ENCODE results near the gene FAM83F. TPM values are rescaled to one million over a fixed set of nuclear protein-coding genes. Genes with fewer than 3 reads are reported as not detected.

Gene FAM83F
- total RNA-seq, 1 donor from 2014 or later, result 0.87 TPM

DNA sequence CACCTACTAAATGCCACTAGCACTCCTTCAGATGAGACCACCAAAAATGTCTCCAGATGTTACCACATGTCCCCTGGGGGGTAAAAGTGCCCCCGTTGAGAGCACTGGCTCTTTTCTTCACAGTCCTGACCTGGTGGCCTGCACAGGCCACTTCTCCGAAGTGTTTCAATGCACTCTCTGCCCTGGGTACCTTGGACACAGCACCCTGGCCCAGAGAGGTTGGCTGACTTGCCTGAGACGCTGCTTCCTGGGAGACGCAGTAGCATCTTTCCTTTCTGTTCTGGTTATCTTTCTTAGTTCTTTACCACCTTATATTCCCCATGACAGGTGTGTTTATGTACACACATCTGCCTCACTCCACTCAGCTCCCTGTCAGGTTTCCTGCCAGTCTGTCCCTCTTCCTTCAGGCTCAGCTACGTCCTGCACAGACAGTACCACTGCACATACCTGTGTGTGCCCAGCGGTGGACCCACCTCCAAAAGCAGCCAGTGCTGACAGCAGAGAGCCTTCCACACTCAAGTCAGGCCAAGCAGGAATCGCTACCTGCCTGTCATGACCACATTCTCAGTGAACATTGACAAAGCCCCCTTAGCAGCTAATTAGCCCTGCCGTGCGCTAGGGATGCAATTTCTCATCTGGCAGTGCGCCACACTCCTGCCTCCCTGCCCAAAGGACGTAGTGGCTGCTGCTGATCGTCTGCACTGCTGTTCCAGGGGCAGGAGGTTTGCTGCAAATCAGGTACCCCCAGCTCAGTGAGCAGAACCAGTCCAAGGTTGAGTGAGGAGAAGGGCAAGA is 39.0 kb downstream of the FAM83F start:
- DNase-seq (ENCODE audit: low spot score), result peak; percentile 76

GRCh38 chr22:40035351-40035750 is 40.6 kb downstream of the FAM83F start:
- DNase-seq (ENCODE audit: low spot score), result peak; percentile 43

DNA sequence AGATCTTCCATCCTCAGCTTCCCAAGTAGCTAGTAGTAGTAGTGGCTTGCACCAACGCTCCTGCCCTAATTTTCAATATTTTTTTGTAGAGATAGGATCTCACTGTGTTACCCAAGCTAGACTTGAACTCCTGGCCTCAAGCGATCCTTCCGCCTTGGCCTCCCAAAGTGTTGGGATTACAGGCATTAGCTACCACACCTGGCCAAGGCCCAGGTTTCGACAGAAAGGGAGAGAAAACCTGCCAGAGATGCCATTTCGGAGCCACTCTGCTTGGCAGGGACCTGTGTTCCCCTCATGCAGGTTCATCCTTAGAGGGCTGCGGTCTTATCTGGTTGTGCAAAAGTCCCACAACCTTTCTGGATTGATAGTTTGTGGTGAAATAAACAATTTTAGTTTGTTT is 41.4 kb downstream of the FAM83F start:
- DNase-seq (ENCODE audit: low spot score), result peak; percentile 41

GRCh38 chr22:40036591-40037225 is 42.0 kb downstream of the FAM83F start:
- peak; percentile 88 for DNase-seq (ENCODE audit: low spot score)

DNA sequence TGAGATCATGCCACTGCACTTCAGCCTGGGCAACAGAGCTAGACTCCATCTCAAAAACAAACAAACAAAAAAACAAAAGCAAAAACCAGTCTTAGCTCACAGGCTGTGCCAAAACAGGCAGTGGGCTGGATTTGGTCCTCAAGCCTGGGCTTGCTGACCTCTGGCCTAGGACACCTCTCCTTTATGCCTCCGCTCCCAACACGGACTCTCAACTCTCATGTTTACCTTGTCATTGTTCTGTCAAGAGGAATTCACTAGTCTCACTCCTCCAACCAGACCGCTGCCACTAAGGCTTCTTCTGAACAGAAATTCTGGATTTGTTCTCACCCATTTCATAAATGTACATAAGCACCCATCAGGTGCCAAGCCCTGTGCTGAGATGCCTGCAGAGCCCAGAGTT is 42.6 kb downstream of the FAM83F start:
- no peak for DNase-seq (ENCODE audit: low spot score)

- DNase-seq (ENCODE audit: low spot score), result no peak
Observed at GRCh38 chr22:40039482-40040115, 44.8 kb downstream of the FAM83F start.

DNA sequence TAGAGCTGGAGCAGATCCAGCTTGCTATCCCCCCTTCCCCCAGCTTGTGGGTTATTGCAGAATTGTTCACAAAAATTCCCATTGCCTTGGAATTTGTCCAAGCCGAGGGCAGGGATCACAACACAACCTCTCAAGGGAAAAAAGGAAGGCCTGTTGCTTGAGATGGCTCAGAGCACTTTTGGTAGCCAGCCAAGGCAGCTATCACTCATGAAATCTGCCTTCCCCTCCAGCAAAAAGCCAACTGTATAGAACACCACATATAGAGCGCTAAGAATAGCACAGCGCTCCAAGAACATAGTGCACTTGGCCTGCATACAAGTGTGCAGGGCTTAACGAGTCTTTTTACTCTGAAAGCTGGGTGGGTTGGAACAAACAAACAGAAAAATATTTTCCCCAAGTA is 46.2 kb downstream of the FAM83F start:
- DNase-seq (ENCODE audit: low spot score), result peak; percentile 55

DNA sequence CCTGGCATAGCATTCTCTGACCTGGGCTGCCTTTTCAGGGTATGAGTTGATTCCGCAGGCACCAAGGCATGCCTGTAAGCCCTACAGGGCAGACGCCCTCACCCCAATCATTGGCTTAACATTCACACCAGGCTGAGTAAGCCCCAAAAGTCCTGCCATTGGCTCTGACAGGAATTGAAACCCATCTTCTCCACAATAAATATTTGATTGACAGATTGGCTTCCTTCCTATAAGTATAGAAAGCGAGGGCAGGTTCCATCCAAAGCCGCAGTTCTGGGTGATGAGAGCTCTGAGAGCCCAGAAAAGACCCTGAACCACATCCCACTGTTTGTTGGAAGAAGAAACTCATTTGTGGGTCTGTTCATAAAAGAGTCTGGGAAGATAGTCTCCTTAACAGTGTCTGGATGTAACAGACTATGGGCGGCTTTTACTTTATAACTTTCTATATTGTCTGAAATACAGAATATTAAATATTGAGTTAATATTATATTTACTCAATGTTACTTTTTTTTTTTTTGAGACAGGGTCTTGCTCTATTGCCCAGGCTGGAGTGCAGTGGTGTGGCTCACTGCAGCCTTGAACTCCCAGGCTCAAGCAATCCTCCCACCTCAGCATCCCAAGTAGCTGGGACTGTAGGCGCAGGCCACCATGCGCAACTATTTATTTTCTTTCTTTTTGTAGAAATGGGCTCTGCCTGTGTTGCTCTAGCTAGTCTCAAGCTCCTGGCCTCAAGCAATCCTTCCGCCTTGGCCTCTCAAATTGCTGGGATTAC is 46.8 kb downstream of the FAM83F start:
- DNase-seq (ENCODE audit: low spot score), result no peak

GRCh38 chr22:40042312-40042711 is 47.6 kb downstream of the FAM83F start:
- DNase-seq (ENCODE audit: low spot score), result no peak

GRCh38 chr22:40043081-40043480 is 48.3 kb downstream of the FAM83F start:
- DNase-seq (ENCODE audit: low spot score), result peak; percentile 57

- no peak for DNase-seq (ENCODE audit: low spot score)
Observed at GRCh38 chr22:40043793-40044101, 49.0 kb downstream of the FAM83F start.

GRCh38 chr22:40044102-40044869 is 49.5 kb downstream of the FAM83F start:
- peak; percentile 97 for DNase-seq (ENCODE audit: low spot score)

DNA sequence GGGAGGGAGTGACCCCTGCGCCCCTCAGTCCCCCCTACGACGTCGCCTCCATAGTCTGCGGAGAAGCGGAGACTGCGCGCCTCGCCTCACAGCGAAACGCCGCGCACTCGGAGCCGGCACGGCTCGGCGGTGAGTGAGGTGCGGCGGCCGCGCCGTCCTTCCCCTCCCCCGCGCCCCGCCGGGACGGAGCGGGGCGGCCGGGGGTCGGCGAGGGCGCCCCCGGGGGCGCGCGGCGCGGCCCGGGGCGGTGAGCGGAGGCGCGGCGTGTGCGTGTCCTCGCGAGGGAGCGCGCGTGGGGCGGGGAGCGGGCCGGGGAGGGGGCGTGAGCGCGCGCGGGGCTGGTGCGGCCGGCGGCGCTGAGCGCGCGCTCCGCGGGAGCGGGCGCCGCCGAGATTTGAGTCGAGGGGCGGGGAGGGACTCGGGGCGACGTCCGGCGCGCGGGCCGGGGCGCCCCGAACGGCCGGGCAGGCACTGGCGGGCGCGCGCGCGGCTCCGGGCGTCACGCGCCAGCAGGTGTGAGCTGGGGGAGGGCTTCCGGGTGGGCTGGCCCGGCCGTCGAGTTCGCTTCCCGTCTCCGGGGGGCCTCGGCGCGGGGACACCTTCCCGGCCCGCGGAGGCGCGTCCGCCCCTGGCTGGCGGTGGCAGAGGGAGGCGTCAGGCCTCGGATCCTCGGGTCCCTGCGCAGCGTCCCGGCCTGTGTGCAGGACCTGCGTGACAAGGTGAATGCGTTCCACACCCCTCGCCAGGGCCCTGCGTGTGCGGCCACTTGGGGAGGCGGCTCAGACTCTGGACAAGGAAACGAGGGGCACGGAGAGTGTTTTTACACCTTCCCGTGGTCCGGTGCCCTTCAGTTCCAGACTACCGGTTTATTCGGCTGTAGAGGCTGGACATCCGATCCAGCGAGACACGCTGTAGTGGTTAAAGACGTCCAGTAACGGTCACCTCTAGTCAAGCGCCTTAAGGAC is 50.4 kb downstream of the FAM83F start:
- DNase-seq (ENCODE audit: low spot score), result peak; percentile 90

GRCh38 chr22:40046126-40046525 is 51.4 kb downstream of the FAM83F start:
- DNase-seq (ENCODE audit: low spot score), result no peak

- DNase-seq (ENCODE audit: low spot score), result no peak
Observed at GRCh38 chr22:40050258-40050657, 55.5 kb downstream of the FAM83F start.

DNA sequence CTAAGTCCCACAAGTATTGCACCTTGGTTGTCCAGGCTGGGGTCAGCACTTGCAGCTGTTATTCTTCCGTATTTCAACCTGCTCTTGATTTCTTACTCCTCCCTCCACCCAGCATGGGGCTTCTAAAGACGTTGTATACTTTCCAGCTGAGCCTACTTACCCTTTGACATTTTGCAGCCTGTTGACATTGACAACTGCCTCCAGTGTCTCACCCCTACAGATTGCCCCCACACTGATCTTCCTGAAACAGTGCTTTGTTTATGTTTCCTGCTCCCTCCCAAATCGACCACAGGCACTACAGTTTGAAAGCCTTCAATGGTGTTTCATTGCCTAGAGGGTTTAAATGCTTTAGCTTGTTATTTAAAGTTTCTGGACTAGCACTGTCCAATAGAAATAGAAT is 56.6 kb downstream of the FAM83F start:
- no peak for DNase-seq (ENCODE audit: low spot score)

GRCh38 chr22:40053460-40053859 is 58.7 kb downstream of the FAM83F start:
- DNase-seq (ENCODE audit: low spot score), result no peak

DNA sequence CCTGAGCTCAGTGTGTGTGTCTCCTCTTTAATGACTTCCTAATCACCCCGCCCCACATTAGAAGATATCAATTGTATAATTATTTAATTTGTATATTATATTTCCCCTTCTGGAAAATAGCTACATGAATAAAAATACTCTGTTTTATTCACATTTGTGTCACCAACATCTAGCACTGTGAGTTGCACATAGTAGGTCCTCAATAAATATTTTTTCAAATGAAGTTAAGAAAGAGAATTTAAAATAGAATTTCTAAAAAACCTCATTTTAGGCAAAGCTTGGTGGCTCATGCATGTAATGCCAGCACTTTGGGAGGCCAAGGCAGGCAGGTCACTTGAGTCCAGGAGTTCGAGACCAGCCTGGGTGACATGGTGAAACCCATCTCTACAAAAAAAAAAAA is 59.7 kb downstream of the FAM83F start:
- no peak for DNase-seq (ENCODE audit: low spot score)

GRCh38 chr22:40055143-40055883 is 60.6 kb downstream of the FAM83F start:
- DNase-seq (ENCODE audit: low spot score), result no peak

All from mesenteric fat pad (tissue), 1 donor.